CD14-positive monocyte (primary cell): Measurements from ENCODE around the gene SOST. TPM values are rescaled to one million over a fixed set of nuclear protein-coding genes. Genes with fewer than 3 reads are reported as not detected.

Experiments used
- DNase-seq, 3 donors: peaks; one replicate each; pipeline ENCODE4 v3.0.0-alpha.2; 2011 to 2022
- H2AFZ ChIP-seq: 2 replicates; pipeline ENCODE4 v1.6.0; 2012; ENCODE audit warnings: mild to moderate bottlenecking, low read depth, low read length, inconsistent platforms; ENCODE audit not compliant: insufficient read depth, poor library complexity, severe bottlenecking
- H3K27ac ChIP-seq, 2 donors: 1 replicate in 1 of 2; 2 replicates in 1 of 2; pipeline ENCODE4 v1.5.1; 2012 to 2013; ENCODE audit warnings: low read length in 2 of 2, control low read depth in 1 of 2, inconsistent platforms in 1 of 2, low read depth in 1 of 2, mild to moderate bottlenecking in 1 of 2
- H3K27me3 ChIP-seq, 2 donors: one replicate each; pipeline versions ENCODE4 v1.6.0 to v1.6.1; 2011 to 2013; ENCODE audit warnings: low read length in 2 of 2; ENCODE audit not compliant: control insufficient read depth in 2 of 2, insufficient read depth in 2 of 2
- H3K36me3 ChIP-seq, 2 donors: replicated peaks in 1 of 2; 1 replicate in 1 of 2; 2 replicates in 1 of 2; pipeline versions ENCODE4 v1.5.1 to v1.6.1; 2012 to 2013; ENCODE audit warnings: low read length in 2 of 2, control low read depth in 1 of 2, inconsistent platforms in 1 of 2, mild to moderate bottlenecking in 1 of 2; ENCODE audit not compliant: insufficient read depth in 2 of 2, control insufficient read depth in 1 of 2
- H3K4me1 ChIP-seq, 2 donors: 1 replicate in 1 of 2; 2 replicates in 1 of 2; pipeline versions ENCODE4 v1.5.1 to v1.6.1; 2012 to 2013; ENCODE audit warnings: low read length in 2 of 2, control low read depth in 1 of 2, inconsistent platforms in 1 of 2, mild to moderate bottlenecking in 1 of 2, moderate library complexity in 1 of 2; ENCODE audit not compliant: insufficient read depth in 2 of 2, control insufficient read depth in 1 of 2
- H3K4me2 ChIP-seq: replicated peaks from 2 replicates; pipeline ENCODE3; 2012; ENCODE audit warnings: low read length, moderate library complexity, mild to moderate bottlenecking; ENCODE audit not compliant: poor library complexity, severe bottlenecking; ENCODE audit errors: extremely low read depth
- H3K4me3 ChIP-seq, 3 experiments: fragments of 200-600 bp in 1 of 3; sonication (generic) in 1 of 3; replicated peaks in 1 of 3; 1 replicate in 2 of 3; 2 replicates in 1 of 3; pipeline ENCODE4 v1.5.1; 2011 to 2013; ENCODE audit warnings: low read length in 3 of 3, mild to moderate bottlenecking in 3 of 3, control low read depth in 2 of 3, low read depth in 2 of 3, inconsistent platforms in 1 of 3, moderate library complexity in 1 of 3
- H3K79me2 ChIP-seq: 2 replicates; pipeline ENCODE4 v1.6.0; 2012; ENCODE audit warnings: mild to moderate bottlenecking, control low read depth, inconsistent platforms, low read length, moderate library complexity; ENCODE audit not compliant: insufficient read depth
- H3K9ac ChIP-seq: 2 replicates; pipeline ENCODE4 v1.6.0; 2017; ENCODE audit warnings: low read length, mild to moderate bottlenecking; ENCODE audit not compliant: insufficient read depth, poor library complexity, severe bottlenecking
- H3K9me3 ChIP-seq, 2 donors: replicated peaks in 1 of 2; 1 replicate in 1 of 2; 2 replicates in 1 of 2; pipeline versions ENCODE4 v1.5.1 to v1.6.1; 2012 to 2013; ENCODE audit warnings: low read length in 2 of 2, control low read depth in 1 of 2; ENCODE audit not compliant: control insufficient read depth in 1 of 2, insufficient read depth in 1 of 2
- H4K20me1 ChIP-seq: 2 replicates; pipeline ENCODE4 v1.6.0; 2012; ENCODE audit warnings: mild to moderate bottlenecking, low read length, control low read depth, moderate library complexity; ENCODE audit not compliant: insufficient read depth
- H3K27ac Mint-ChIP-seq, 7 donors: one replicate each; pipeline ENCODE4 v1.8.0; 2020; ENCODE audit warnings: mild to moderate bottlenecking in 7 of 7, mixed read lengths in 7 of 7, moderate library complexity in 6 of 7, inconsistent platforms in 2 of 7
- H3K27me3 Mint-ChIP-seq, 3 donors: one replicate each; pipeline ENCODE4 v1.8.0; 2021 to 2022; ENCODE audit warnings: low read depth in 3 of 3, mild to moderate bottlenecking in 3 of 3, mixed read lengths in 3 of 3, moderate library complexity in 3 of 3, inconsistent platforms in 1 of 3
- H3K36me3 Mint-ChIP-seq, 2 donors: one replicate each; pipeline ENCODE4 v1.8.0; 2020; ENCODE audit warnings: mixed read lengths in 2 of 2, inconsistent platforms in 1 of 2, mild to moderate bottlenecking in 1 of 2
- H3K4me1 Mint-ChIP-seq: one replicate; pipeline ENCODE4 v1.8.0; 2020; ENCODE audit warnings: mild to moderate bottlenecking, mixed read lengths
- H3K4me3 Mint-ChIP-seq, 2 donors: one replicate each; pipeline ENCODE4 v1.8.0; 2020; ENCODE audit warnings: mild to moderate bottlenecking in 2 of 2, mixed read lengths in 2 of 2, moderate library complexity in 1 of 2
- H3K9me3 Mint-ChIP-seq, 7 donors: one replicate each; pipeline ENCODE4 v1.8.0; 2020 to 2022; ENCODE audit warnings: mixed read lengths in 7 of 7, mild to moderate bottlenecking in 6 of 7, moderate library complexity in 6 of 7, inconsistent platforms in 2 of 7
- WGBS: methylation state at CpG from one replicate; pipeline ENCODE4 v1.1.5; 2013; ENCODE audit warnings: missing lambda C conversion rate; ENCODE audit not compliant: insufficient coverage; 5-methylcytosine and 5-hydroxymethylcytosine counted together
- intact Hi-C, 2 donors: fragments of 100-400 bp; cut with micrococcal nuclease; formaldehyde crosslinking; loops; one replicate each; pipeline versions ENCODE4 v1.15.0 to v1.15.1; 2023
- polyA plus RNA-seq, 3 donors: library from polyadenylated mRNA; depleted of rRNA in 1 of 3; unstranded in 2 of 3; stranded (reverse) in 1 of 3; fragments of 300-500 nt in 2 of 3; fragments of >200 nt in 1 of 3; fragmentation: Illumina TruSeq in 2 of 3; gene quantifications; 1 replicate in 2 of 3; 2 replicates in 1 of 3; pipeline ENCODE4 v1.2.3, GENCODE V29; 2012 to 2021
- TF ChIP-seq, protein P1 (sequence below): fragments of 200-600 bp; IDR thresholded peaks from one replicate; pipeline ENCODE4 v1.8.0; 2022; ENCODE audit warnings: antibody characterized with exemption, mild to moderate bottlenecking

Gene SOST
- polyA plus RNA-seq, 3 donors = not detected

DNA sequence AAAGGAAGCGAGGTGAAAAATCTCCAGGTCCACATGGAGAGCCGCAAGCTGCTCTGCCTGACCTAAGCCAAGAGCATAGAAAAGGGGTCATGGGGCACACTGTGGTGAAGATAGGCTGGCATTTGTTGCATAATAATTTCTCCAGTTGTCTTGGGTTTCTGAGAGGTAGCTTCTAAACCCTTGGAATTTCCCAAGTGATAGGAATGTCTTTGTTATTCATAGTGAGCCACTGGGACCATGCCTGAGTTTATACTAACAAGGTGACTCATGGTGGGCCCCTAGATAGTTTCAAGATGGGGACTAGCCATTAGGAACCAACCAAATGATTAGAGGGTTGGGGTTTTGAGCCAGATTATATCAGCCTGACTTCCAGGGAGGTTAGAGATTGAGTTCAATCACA is 25.6 kb downstream of the SOST start:
- Histone ChIP-seq H3K9me3 (no peaks in the 10 kb centered on the region), H3K36me3 (no peaks in the 10 kb centered on the region), H4K20me1 (no peaks in the 10 kb centered on the region), H3K27ac (no peak overlapping the region), H3K4me3 (no peak overlapping the region), H3K9ac (no peak overlapping the region), H3K4me1 (no peaks in the 10 kb centered on the region), H3K27me3 (peaks cover 0 to 2% of the 10 kb centered on the region in 2 donors), H2AFZ (no peak overlapping the region), H3K79me2 (no peaks in the 10 kb centered on the region), H3K4me2 (no peak overlapping the region)
- WGBS = 90% methylated on average over 2 of the region's 2 CpGs
- TF ChIP-seq, protein P1, sequence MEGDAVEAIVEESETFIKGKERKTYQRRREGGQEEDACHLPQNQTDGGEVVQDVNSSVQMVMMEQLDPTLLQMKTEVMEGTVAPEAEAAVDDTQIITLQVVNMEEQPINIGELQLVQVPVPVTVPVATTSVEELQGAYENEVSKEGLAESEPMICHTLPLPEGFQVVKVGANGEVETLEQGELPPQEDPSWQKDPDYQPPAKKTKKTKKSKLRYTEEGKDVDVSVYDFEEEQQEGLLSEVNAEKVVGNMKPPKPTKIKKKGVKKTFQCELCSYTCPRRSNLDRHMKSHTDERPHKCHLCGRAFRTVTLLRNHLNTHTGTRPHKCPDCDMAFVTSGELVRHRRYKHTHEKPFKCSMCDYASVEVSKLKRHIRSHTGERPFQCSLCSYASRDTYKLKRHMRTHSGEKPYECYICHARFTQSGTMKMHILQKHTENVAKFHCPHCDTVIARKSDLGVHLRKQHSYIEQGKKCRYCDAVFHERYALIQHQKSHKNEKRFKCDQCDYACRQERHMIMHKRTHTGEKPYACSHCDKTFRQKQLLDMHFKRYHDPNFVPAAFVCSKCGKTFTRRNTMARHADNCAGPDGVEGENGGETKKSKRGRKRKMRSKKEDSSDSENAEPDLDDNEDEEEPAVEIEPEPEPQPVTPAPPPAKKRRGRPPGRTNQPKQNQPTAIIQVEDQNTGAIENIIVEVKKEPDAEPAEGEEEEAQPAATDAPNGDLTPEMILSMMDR = no peak
- intact Hi-C loops = no loop called here
- Mint-ChIP-seq H3K27me3 (peaks cover 5% of the 10 kb centered on the region in 3 donors), H3K36me3 (no peaks in the 10 kb centered on the region), H3K27ac (no peak overlapping the region), H3K4me1 (no peaks in the 10 kb centered on the region), H3K4me3 (no peak overlapping the region), H3K9me3 (peaks cover 0 to 8% (median 2%) of the 10 kb centered on the region in 7 donors)
- peak in 1 of 3 donors; percentile 13 for DNase-seq

DNA sequence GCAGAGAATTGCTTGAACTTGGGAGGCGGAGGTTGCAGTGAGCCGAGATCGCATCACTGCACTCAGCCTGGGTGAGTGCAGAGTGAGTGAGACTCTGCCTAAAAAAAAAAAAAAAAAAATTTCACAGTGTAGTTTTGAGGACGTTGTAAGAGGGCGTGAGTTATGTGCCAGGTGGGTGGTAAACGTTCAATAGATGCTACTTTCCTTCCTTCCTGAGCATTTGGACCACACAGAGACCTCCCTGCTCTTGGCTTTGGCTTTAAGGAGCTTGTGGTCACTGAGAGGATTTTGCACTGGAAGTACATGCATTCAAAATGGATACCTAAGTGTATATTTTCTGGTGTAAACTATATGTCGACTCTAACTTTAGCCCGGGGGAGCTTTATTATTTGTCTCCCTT is 30.5 kb downstream of the SOST start:
- Mint-ChIP-seq H3K27me3 (peaks cover 0 to 5% (median 4%) of the 10 kb centered on the region in 3 donors), H3K4me1 (no peaks in the 10 kb centered on the region), H3K27ac (no peak overlapping the region), H3K36me3 (no peaks in the 10 kb centered on the region), H3K4me3 (no peak overlapping the region), H3K9me3 (peaks cover 0 to 5% (median 2%) of the 10 kb centered on the region in 7 donors)
- Histone ChIP-seq H3K9me3 (no peaks in the 10 kb centered on the region), H2AFZ (no peak overlapping the region), H3K36me3 (no peaks in the 10 kb centered on the region), H3K4me2 (no peak overlapping the region), H3K27ac (no peak overlapping the region), H3K4me1 (no peaks in the 10 kb centered on the region), H3K27me3 (no peaks in the 10 kb centered on the region), H3K79me2 (no peaks in the 10 kb centered on the region), H3K9ac (no peak overlapping the region), H3K4me3 (no peak overlapping the region), H4K20me1 (no peaks in the 10 kb centered on the region)
- intact Hi-C loops = no loop called here
- 94% methylated on average over 2 of the region's 8 CpGs for WGBS
- no peak for DNase-seq
- TF ChIP-seq, protein P1 = no peak
